HG02973 (cell line): Measurements from ENCODE around the gene ACTN4.

Source experiments
- ATAC-seq: cut with Tn5 transposase; IDR thresholded peaks from one replicate; pipeline ENCODE4 v1.9.1; 2021; ENCODE audit warnings: moderate library complexity; ENCODE audit not compliant: unreplicated experiment

Gene ACTN4

DNA sequence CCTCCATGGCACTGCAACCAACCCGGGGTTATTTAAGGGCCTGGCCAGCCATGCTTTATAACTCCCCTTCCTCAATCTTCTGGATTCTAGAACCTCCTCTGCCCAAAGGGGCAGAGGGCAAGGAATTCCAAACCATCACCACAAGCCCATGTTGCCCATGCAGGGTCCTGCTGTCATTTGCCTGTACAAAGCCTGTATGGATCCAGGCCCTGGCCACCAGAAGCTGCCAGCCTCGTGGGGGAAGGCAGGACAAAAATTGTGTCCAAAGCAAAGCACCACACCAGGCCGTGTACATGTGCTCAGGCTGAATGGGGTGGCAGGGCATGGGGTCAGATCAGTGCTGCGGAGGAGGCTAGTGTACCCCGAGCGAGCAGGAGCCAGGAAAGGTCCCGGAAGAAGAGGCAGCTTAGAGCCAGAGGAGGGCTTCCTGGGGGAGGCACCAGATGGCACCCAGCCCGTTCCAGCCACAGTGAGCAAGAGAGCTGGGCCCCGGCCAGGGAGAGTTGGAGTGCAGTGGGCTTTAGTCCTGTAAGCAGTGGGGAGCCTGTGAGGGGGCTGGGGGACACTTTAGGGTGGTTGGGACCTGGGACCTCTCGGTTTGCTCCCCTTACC is 61.1 kb downstream of the ACTN4 start:
- ATAC-seq: no peak

DNA sequence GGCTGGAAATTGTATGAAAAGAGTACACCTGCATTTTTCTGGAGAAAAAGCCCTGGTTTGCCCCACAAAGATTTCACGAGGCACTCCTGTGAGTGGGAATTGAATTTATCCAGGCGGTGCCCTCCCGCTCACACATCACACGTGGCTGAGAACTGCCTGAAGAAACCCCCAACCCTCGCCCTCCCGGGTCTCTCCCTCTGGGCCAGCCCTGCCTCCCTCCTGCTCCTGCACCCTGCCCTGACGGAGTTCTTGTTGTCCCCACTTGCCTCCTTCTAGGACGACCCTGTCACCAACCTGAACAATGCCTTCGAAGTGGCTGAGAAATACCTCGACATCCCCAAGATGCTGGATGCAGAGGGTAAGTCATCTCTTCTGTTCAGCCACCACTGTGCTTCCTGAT is 61.7 kb downstream of the ACTN4 start:
- ATAC-seq: no peak

- ATAC-seq: no peak
These were observed 62.4 kb downstream of the ACTN4 start for GRCh38 chr19:38709671-38710415.

GRCh38 chr19:38710416-38710702 is 62.9 kb downstream of the ACTN4 start:
- no peak for ATAC-seq

GRCh38 chr19:38710928-38711725 is 63.7 kb downstream of the ACTN4 start:
- ATAC-seq: no peak

DNA sequence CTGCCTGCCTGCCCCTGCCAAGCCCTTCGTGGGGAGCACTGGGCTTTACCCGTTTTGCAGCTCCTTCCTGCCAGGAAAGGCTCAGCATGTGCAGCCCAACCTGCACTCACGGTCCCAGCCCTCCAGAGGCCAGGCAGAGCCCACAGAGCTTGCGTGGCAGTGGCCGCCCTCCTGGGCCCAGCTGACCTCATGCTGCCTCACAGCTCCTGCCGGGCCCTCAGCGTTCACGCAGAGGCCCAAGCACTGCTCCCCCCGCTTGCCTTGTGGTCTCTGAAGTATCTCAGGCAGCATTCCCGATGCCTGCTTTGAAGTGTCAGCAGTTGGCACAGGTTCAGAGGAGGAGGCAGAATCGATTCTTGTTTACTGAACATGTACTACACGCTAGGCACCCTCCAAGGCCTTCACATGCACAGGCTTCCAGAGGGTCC is 64.3 kb downstream of the ACTN4 start:
- ATAC-seq: no peak

DNA sequence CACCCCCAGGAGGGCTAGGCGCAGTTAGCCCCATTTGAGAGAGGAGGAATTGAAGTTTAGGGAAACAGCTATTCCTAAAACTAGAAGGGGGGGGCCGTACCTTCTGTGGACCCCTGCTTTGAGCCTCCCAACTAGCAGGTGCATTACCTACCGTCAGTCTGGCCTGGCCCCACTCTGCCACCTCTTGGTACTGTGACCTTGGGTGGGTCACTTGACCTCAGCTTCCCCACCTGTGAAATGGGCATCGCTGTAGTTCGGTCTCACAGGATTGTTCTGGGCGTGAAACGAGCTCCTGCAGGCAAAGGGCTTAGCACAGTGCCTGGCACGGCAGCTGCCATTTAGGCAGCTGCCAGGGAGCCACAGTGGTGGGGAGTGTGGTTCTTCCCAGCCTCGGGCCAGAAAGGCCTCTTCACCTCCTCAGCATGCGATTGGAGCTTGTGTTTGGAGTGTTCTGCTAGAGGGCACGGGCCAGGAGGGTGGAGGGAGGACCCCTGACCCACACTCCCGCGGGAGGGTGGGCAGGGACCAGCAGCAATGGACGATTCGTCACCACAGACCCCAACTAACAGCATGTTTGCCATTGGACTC is 64.8 kb downstream of the ACTN4 start:
- no peak for ATAC-seq

DNA sequence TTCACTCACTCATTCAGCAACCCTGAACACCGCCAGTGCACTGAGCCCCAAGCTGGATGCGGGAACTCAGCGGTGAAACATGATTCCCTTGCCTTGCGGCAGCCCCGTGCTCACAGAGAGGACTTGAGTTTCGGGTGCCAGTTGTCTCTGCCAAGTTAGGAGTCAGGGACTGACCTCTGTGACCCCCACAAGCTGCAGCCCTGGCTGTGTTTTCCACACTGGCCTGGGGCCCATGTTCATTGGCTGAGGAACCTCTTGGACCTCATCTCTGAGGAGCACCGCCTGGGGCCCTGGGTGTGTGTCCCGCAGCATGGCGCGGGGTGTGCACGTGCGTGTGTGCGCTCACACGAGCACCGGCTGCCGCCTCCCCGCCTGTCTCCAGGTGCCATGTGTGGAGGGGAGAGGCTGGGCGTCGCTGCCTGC is 65.8 kb downstream of the ACTN4 start:
- no peak for ATAC-seq

GRCh38 chr19:38713865-38714264 is 66.4 kb downstream of the ACTN4 start:
- ATAC-seq: no peak

DNA sequence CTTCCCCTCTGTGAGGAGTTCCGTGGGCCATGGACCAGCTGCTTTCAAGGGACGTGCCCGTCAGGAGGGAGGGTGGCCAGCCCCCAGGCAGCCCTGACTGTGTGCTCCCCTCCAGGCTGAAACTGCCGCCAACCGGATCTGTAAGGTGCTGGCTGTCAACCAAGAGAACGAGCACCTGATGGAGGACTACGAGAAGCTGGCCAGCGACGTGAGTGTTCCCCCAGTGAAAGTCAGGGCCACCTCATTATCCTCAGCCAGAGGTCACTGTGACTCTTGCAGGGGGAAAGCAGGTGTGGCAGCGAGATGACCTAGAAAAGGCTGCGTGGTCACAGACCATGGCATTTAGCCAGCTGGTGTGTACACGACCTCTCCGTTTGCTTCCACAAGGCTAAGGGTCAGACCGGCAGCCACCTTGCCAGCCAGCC is 66.9 kb downstream of the ACTN4 start:
- ATAC-seq: no peak

- no peak for ATAC-seq
These were observed 68.1 kb downstream of the ACTN4 start for GRCh38 chr19:38715555-38715954.

DNA sequence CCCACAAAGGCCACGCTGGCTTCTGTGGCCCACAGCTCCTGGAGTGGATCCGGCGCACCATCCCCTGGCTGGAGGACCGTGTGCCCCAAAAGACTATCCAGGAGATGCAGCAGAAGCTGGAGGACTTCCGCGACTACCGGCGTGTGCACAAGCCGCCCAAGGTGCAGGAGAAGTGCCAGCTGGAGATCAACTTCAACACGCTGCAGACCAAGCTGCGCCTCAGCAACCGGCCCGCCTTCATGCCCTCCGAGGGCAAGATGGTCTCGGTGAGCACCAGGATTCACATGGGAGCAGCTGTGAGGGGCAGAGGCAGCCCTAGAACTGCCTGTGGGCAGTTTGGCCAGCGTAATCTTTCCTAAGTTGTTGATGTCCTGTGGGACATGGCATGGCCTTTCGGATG is 69.6 kb downstream of the ACTN4 start:
- ATAC-seq: no peak

- ATAC-seq: no peak
These were observed 70.4 kb downstream of the ACTN4 start for GRCh38 chr19:38717855-38718254.

DNA sequence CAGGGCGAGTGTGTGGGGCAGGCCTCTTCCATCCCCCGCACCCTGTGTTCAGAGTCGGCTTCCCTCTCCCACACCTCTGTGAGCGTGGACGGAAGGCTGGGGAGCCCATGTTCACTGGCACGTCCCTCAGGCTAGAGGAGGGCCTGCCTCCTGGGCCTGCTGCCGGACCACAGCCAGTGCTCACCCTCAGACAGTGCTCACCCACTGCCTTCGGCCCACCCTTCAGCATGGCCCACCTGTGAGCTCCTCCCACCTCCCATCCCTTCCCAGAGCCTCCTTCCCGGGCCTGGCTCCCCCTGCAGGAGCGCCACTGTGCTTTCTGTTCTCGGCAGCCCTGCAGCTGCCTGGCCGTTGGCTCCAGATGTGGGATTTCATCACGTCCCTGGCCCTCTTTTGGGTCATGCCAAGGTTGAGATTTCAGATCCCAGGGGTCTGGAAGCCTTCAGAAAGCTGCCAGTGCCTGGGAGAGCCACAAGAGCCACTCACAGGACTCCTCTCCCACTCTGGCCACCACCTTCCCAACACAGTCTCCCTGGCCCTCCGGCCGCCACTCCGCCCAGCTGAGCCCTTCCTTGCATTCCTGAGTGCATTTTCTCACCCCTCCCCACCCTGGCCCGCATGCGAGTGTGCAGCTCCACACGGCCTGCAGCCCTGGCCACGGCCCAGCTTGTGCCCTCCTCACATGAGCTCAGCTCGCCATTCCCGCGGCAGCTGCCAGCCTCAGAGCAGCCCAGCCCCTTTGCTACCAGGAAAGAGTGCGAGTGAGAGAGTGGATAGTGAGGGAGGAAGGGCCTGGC is 71.5 kb downstream of the ACTN4 start:
- ATAC-seq: no peak

DNA sequence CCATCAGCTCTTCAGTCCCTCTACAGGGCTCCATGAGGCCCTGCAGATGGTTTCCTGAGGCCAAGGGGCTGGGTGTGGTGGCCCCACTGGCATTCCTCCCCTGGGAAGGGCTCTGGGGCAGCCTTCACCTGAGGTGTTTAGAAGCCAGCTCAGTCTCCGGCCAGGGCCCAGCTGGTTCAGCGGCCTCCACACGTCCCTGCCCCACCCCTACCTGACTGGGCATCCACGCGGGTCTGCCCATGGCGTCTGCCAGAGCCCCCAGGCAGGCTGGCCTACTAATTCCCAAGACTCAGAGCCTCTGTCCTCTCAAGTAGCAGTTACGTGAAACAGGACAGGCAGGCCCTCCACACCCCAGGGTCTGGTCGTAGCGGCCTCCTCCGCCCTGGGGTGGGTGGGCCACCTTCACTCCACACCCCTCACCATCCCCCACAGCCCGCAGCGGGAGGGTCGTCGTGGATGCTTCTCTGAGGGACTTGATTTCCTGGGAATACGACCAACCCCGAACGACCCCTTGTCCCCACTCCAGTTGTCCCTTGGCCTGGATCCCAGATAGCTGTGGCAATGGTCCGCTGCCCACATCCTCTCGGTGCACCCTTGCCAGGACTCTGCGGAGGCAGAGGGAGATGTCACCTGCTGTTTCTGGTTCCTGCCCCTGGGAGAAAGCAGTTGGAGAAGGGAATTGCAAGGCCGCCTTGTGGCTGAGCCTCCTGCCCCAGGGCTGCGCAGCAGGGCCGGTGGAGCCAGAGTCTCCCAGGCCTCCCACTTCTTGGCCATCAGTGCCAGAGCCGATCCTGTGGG is 72.5 kb downstream of the ACTN4 start:
- no peak for ATAC-seq

DNA sequence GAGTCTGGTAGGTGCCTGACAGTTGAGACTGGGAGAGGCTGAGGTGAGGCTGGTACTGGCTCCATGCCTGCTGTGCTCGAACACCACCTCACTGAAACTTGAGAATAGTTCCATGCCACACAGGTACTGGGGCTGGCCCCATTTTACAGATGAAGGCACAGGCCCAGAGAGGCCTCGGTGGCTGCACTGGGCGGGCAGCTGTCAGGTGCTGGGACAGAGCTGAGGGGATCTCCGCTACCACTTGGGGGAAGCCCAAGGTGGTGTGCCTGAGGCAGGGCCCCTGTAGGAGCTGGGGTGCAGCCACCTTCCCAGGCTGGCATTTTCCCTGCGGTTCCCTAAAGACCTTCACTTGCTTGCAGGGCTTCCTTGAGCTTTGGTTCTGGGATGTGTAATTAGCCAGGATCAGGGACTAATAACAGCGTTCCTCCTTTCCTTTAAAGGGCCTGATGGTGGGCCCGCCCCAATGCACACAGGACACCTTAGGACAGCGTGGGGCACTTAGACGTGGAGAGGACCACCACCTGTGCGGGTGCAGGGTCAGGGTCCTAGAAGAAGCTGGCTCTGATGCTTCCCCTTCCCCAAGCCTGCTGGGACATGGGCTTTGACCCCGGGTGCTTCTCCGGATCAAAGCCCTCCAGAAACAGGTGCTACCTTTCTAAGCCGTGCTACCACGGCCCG is 73.2 kb downstream of the ACTN4 start:
- ATAC-seq: no peak

DNA sequence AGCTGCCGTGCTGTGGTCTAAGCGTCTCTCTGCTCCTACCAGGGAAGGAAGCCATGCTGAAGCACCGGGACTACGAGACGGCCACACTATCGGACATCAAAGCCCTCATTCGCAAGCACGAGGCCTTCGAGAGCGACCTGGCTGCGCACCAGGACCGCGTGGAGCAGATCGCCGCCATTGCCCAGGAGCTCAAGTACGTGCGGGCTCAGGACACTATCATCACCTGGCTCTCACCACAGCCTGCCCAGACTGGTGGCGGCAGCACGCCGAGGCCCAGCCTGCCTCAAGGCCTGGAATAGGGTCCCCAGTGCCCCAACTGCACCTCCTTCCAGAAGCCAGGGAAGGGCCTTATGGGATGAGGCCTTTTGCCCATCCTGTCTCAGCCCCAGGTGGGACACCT is 74.0 kb downstream of the ACTN4 start:
- ATAC-seq: no peak

- no peak for ATAC-seq
These were observed 74.7 kb downstream of the ACTN4 start for GRCh38 chr19:38721979-38722773.
